ENCODE results near the gene PANK1. TPM values are rescaled to one million over a fixed set of nuclear protein-coding genes. Genes with fewer than 3 reads are reported as not detected.

The PANK1 gene
- polyA plus RNA-seq, 1 of the 3 experiments (the other 2 are of a cell fraction) = 4.2 TPM

- H3K36me3 ChIP-seq (replicated peaks in 1 of 2; ENCODE audit: control insufficient read depth in 1 of 2, insufficient read depth in 2 of 2, low read length in 1 of 2) = peaks cover 16 to 48% of the 10 kb centered on the region in 2 experiments
- H3K4me1 ChIP-seq (ENCODE audit: control insufficient read depth in 1 of 2, insufficient read depth in 2 of 2, low read depth in 1 of 2, low read length in 1 of 2) = 0 out of 4 replicates have a peak, but pooled peaks cover 0 to 5% of the 10 kb centered on the region in 2 experiments
- H3K4me2 ChIP-seq = no peak overlapping the region
- no peaks in the 10 kb centered on the region for H3K79me2 ChIP-seq (ENCODE audit: insufficient read depth)
- no peaks in the 10 kb centered on the region for H3K27me3 ChIP-seq (ENCODE audit: insufficient read depth)
- no peak for DNase-seq
- POLR2A ChIA-PET = no interaction called here
- no peak overlapping the region for H3K9ac ChIP-seq
- 77% methylated on average over 3 of the region's 3 CpGs for WGBS (ENCODE audit: low lambda C conversion rate)
- 0 out of 4 replicates have a peak overlapping the region, but pooled peaks of 1 of the 2 experiments have one; percentile 21 for H3K27ac ChIP-seq (ENCODE audit: low read depth in 2 of 2, low read length in 1 of 2)
- no peak overlapping the region for H3K4me3 ChIP-seq (ENCODE audit: low read depth in 2 of 2, low read length in 1 of 2)
- no peaks in the 10 kb centered on the region for H3F3A ChIP-seq (replicated peaks; ENCODE audit: insufficient read depth)
- TF ChIP-seq YY1 (IDR thresholded peaks at IDR 0.05; ENCODE audit: low read depth) = no peak
- TF ChIP-seq SIN3A (IDR thresholded peaks at IDR 0.05; ENCODE audit: borderline replicate concordance, low read depth, low read length) = no peak
- TF ChIP-seq SMC3 (IDR thresholded peaks at IDR 0.05; ENCODE audit: low read depth, low read length) = no peak
- TF ChIP-seq FOXJ3 (CRISPR knock-in tag; IDR thresholded peaks at IDR 0.05) = no peak
- no peak for TF ChIP-seq FOSL2 (IDR thresholded peaks at IDR 0.05; ENCODE audit: borderline replicate concordance, low read depth)
- TF ChIP-seq JUND (IDR thresholded peaks at IDR 0.05) = no peak
- no peak for TF ChIP-seq NFIC (IDR thresholded peaks at IDR 0.05; ENCODE audit: borderline replicate concordance)
- TF ChIP-seq POLR2AphosphoS5 (IDR thresholded peaks at IDR 0.05; ENCODE audit: low read depth, low read length) = no peak
- TF ChIP-seq EZH2phosphoT487 (IDR thresholded peaks at IDR 0.05; ENCODE audit: borderline replicate concordance, low read depth) = no peak
- no peak for TF ChIP-seq USF2 (IDR thresholded peaks at IDR 0.05; ENCODE audit: borderline replicate concordance, low read depth, low read length)
- TF ChIP-seq, protein P1, sequence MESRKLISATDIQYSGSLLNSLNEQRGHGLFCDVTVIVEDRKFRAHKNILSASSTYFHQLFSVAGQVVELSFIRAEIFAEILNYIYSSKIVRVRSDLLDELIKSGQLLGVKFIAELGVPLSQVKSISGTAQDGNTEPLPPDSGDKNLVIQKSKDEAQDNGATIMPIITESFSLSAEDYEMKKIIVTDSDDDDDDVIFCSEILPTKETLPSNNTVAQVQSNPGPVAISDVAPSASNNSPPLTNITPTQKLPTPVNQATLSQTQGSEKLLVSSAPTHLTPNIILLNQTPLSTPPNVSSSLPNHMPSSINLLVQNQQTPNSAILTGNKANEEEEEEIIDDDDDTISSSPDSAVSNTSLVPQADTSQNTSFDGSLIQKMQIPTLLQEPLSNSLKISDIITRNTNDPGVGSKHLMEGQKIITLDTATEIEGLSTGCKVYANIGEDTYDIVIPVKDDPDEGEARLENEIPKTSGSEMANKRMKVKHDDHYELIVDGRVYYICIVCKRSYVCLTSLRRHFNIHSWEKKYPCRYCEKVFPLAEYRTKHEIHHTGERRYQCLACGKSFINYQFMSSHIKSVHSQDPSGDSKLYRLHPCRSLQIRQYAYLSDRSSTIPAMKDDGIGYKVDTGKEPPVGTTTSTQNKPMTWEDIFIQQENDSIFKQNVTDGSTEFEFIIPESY (IDR thresholded peaks at IDR 0.05; ENCODE audit: borderline replicate concordance, low read depth) = no peak
- TF ChIP-seq, protein P2, sequence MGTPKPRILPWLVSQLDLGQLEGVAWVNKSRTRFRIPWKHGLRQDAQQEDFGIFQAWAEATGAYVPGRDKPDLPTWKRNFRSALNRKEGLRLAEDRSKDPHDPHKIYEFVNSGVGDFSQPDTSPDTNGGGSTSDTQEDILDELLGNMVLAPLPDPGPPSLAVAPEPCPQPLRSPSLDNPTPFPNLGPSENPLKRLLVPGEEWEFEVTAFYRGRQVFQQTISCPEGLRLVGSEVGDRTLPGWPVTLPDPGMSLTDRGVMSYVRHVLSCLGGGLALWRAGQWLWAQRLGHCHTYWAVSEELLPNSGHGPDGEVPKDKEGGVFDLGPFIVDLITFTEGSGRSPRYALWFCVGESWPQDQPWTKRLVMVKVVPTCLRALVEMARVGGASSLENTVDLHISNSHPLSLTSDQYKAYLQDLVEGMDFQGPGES (IDR thresholded peaks at IDR 0.05; ENCODE audit: low read depth, low read length) = no peak
- TF ChIP-seq CHD2 (IDR thresholded peaks at IDR 0.05; ENCODE audit: low read length, partially characterized antibody) = no peak
- no peaks in the 10 kb centered on the region for H3K9me2 ChIP-seq
- H2AFZ ChIP-seq (ENCODE audit: low read depth) = no peak overlapping the region
- CTCF ChIA-PET = no interaction called here
- H3K9me3 ChIP-seq = no peaks in the 10 kb centered on the region
- no peaks in the 10 kb centered on the region for H4K20me1 ChIP-seq (ENCODE audit: insufficient read depth)
Measured at GRCh38 chr10:89591796-89592271, 53.2 kb downstream of the PANK1 start.
